Suprapubic skin (tissue), 4 donors: ENCODE data around the gene AEBP1. TPM values are rescaled to one million over a fixed set of nuclear protein-coding genes. Genes with fewer than 3 reads are reported as not detected.

ENCODE experiments used
- DNase-seq, 2 donors: peaks; one replicate each; pipeline ENCODE4 v3.0.0-alpha.2; 2019; ENCODE audit warnings: low spot score in 2 of 2
- H3K27ac ChIP-seq: fragments of 200-600 bp; sonication (generic); one replicate; pipeline ENCODE4 v1.5.1; 2019
- H3K27me3 ChIP-seq: fragments of 200-600 bp; sonication (generic); one replicate; pipeline ENCODE4 v1.5.1; 2019
- H3K36me3 ChIP-seq: fragments of 200-600 bp; sonication (generic); one replicate; pipeline ENCODE4 v1.5.1; 2019
- H3K4me1 ChIP-seq: fragments of 200-600 bp; sonication (generic); one replicate; pipeline ENCODE4 v1.5.1; 2019
- H3K4me3 ChIP-seq: fragments of 200-600 bp; sonication (generic); one replicate; pipeline ENCODE4 v1.5.1; 2019; ENCODE audit warnings: mild to moderate bottlenecking
- H3K9me3 ChIP-seq: fragments of 200-600 bp; sonication (generic); one replicate; pipeline ENCODE4 v1.5.1; 2019
- EP300 ChIP-seq: sonication (generic); formaldehyde crosslinking; IDR thresholded peaks from one replicate; pipeline ENCODE4 v1.6.1; 2017; ENCODE audit warnings: antibody characterized with exemption
- POLR2A ChIP-seq, 2 donors: fragments of 450-650 bp; IDR thresholded peaks; one replicate each; pipeline ENCODE4 v1.6.1; 2017; ENCODE audit warnings: antibody characterized with exemption in 2 of 2, mild to moderate bottlenecking in 2 of 2, moderate library complexity in 2 of 2
- POLR2AphosphoS5 ChIP-seq, 3 donors: sonication (generic); formaldehyde crosslinking; IDR thresholded peaks; one replicate each; pipeline ENCODE4 v1.6.1; 2017; ENCODE audit warnings: antibody characterized with exemption in 3 of 3
- WGBS: methylation state at CpG from one replicate; pipeline ENCODE4 v1.1.5; 2018; 5-methylcytosine and 5-hydroxymethylcytosine counted together
- total RNA-seq, 4 donors: library from RNA; depleted of rRNA; stranded (reverse); fragments of >200 nt; gene quantifications; one replicate each; pipeline ENCODE4 v1.1.0, GENCODE V29; 2016
- TF ChIP-seq, protein P1 (sequence below), 2 donors: fragments of 200-600 bp in 1 of 2; fragments of 450-650 bp in 1 of 2; sonication (generic) in 1 of 2; IDR thresholded peaks; one replicate each; pipeline ENCODE4 v1.5.1; 2016 to 2019; ENCODE audit warnings: antibody characterized with exemption in 2 of 2, mild to moderate bottlenecking in 1 of 2, moderate library complexity in 1 of 2

The AEBP1 gene
- total RNA-seq, 4 donors from 2014 or later, result 24.3 to 74.0 (median 43.3) TPM

DNA sequence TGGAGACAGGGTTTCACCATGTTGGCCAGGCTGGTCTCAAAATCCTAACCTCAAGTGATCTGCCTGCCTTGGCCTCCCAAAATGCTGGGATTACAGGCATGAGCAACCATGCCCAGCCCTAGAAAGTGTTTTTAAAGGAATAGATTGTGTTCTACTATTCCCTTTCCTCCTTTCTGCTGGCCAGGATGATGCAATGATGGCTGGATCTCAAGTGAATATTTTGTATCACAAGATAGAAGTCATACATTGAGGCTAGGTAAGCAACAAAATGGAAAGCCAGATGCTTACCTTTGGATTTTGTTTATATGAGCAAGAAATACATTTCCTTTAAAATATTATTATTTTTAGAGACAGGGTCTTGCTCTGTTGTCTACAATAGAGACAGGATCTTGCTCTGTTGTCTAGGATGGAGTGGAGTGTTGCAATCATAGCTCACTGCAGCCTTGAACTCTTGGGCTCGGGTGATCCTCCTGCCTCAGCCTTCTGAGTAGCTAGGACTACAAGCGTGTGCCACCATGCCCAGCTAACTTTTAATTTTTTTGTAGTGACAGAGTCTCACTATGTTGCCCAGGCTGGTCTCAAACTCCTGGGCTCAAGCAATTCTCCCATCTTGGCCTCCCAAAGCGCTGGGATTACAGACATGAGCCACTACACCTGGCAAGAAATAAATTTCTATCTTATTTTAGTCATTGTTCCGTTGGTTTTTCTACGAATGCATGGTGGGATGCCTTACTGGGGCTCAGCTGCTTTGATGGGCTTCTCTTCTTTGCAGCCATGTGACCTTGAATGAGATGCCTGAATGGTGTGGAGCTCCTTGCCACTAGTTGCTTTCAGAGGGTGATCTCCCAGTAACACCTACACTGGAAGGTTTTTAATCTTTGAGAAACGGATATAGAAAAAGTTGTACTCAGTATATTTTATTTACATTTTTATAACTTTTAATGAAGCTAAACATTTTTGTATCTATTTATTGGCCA, 5.8 kb upstream of the AEBP1 start:
- Histone ChIP-seq H3K4me3 (no peak overlapping the region), H3K4me1 (peaks cover 38% of the 10 kb centered on the region), H3K36me3 (no peaks in the 10 kb centered on the region), H3K9me3 (no peaks in the 10 kb centered on the region), H3K27ac (no peak overlapping the region), H3K27me3 (no peaks in the 10 kb centered on the region)
- DNase-seq, result no peak
- no peak for TF ChIP-seq POLR2AphosphoS5 (IDR thresholded peaks at IDR 0.05)
- TF ChIP-seq EP300, result no peak
- TF ChIP-seq, protein P1, sequence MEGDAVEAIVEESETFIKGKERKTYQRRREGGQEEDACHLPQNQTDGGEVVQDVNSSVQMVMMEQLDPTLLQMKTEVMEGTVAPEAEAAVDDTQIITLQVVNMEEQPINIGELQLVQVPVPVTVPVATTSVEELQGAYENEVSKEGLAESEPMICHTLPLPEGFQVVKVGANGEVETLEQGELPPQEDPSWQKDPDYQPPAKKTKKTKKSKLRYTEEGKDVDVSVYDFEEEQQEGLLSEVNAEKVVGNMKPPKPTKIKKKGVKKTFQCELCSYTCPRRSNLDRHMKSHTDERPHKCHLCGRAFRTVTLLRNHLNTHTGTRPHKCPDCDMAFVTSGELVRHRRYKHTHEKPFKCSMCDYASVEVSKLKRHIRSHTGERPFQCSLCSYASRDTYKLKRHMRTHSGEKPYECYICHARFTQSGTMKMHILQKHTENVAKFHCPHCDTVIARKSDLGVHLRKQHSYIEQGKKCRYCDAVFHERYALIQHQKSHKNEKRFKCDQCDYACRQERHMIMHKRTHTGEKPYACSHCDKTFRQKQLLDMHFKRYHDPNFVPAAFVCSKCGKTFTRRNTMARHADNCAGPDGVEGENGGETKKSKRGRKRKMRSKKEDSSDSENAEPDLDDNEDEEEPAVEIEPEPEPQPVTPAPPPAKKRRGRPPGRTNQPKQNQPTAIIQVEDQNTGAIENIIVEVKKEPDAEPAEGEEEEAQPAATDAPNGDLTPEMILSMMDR (IDR thresholded peaks at IDR 0.05), result no peak
- TF ChIP-seq POLR2A (IDR thresholded peaks at IDR 0.05), result no peak
- WGBS, result 88% methylated on average over 6 of the region's 6 CpGs

GRCh38 chr7:44099669-44100068, 4.5 kb upstream of the AEBP1 start:
- TF ChIP-seq POLR2AphosphoS5 (IDR thresholded peaks at IDR 0.05) (no peak), POLR2A (IDR thresholded peaks at IDR 0.05) (no peak), EP300 (no peak)
- TF ChIP-seq, protein P1 (IDR thresholded peaks at IDR 0.05), result no peak
- Histone ChIP-seq H3K9me3 (no peaks in the 10 kb centered on the region), H3K4me1 (peaks cover 45% of the 10 kb centered on the region), H3K36me3 (no peaks in the 10 kb centered on the region), H3K27me3 (peaks cover 5% of the 10 kb centered on the region), H3K4me3 (no peak overlapping the region), H3K27ac (no peak overlapping the region)
- WGBS, result 68% methylated on average over 4 of the region's 4 CpGs
- DNase-seq, result no peak

DNA sequence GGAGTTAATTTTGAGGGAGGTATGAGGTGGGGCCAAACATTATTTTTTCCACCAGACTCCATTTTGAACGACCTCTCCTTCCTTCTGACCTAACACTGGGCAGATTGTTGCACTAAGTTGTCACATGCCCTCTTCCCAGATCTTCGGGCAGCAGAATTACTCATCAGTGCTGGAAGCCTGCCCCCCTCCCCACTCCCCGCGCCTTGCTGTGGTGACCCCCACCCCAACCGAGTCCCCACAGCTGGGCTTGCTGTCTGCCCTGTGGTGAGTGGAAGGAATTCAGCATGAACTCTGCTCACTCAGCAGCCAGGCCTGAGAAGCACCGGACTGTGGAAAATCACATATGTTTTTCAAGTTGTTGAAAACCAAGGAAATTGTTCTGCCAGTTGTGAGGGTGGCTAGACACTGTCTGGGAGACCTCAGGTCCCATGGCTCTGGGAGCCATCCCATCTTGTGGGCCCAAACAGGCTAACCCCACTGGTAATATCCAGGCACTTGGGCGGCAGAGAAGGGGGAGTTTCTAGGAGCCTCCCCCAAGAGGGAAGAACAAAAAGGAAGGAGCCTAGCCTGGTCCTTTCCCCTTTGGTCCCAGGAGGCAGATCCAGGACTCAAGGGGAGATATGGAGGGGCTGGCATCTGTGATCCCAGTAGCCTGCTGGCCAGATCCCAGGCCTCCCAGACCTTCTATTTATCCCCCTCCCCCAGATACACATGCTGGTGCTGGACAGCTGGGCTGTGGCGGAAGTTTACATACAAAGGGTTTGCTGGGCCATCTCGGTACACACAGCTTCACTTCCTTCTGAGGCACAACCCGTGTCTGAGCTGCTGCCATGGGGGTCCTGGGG, 3.5 kb upstream of the AEBP1 start:
- WGBS, result 60% methylated on average over 10 of the region's 10 CpGs
- H3K27ac ChIP-seq, result peak overlapping the region; percentile 69
- H3K27me3 ChIP-seq, result peaks cover 6% of the 10 kb centered on the region
- no peaks in the 10 kb centered on the region for H3K9me3 ChIP-seq
- H3K4me3 ChIP-seq, result no peak overlapping the region
- peaks cover 43% of the 10 kb centered on the region for H3K4me1 ChIP-seq
- no peak for DNase-seq
- TF ChIP-seq EP300 (no peak), POLR2A (IDR thresholded peaks at IDR 0.05) (no peak), POLR2AphosphoS5 (IDR thresholded peaks at IDR 0.05) (no peak)
- TF ChIP-seq, protein P1 (IDR thresholded peaks at IDR 0.05), result no peak
- no peaks in the 10 kb centered on the region for H3K36me3 ChIP-seq

- 70% methylated on average over 3 of the region's 3 CpGs for WGBS
- peaks cover 43% of the 10 kb centered on the region for H3K4me1 ChIP-seq
- H3K27ac ChIP-seq, result peak overlapping the region; percentile 69
- H3K4me3 ChIP-seq, result no peak overlapping the region
- H3K36me3 ChIP-seq, result no peaks in the 10 kb centered on the region
- peaks cover 6% of the 10 kb centered on the region for H3K27me3 ChIP-seq
- no peaks in the 10 kb centered on the region for H3K9me3 ChIP-seq
- no peak for DNase-seq
- TF ChIP-seq POLR2A (IDR thresholded peaks at IDR 0.05) (no peak), EP300 (no peak), POLR2AphosphoS5 (IDR thresholded peaks at IDR 0.05) (no peak)
- TF ChIP-seq, protein P1 (IDR thresholded peaks at IDR 0.05), result no peak
These were observed 2.7 kb upstream of the AEBP1 start for GRCh38 chr7:44101303-44101965.
